ENCODE measurements around the gene CPNE8.

Gene CPNE8

GRCh38 chr12:38721611-38722252 lies 183.7 kb downstream of the CPNE8 start:
- no peak for DNase-seq (ENCODE audit: low read depth)

GRCh38 chr12:38720661-38721060 lies 184.7 kb downstream of the CPNE8 start:
- no peak for DNase-seq (ENCODE audit: low read depth)

- DNase-seq (ENCODE audit: low read depth) = no peak
Observed at GRCh38 chr12:38713294-38713693, 192.1 kb downstream of the CPNE8 start.

GRCh38 chr12:38711054-38711453 lies 194.3 kb downstream of the CPNE8 start:
- no peak for DNase-seq (ENCODE audit: low read depth)

GRCh38 chr12:38708466-38708865 lies 196.9 kb downstream of the CPNE8 start:
- no peak for DNase-seq (ENCODE audit: low read depth)

- no peak for DNase-seq (ENCODE audit: low read depth)
Observed at GRCh38 chr12:38707648-38708047, 197.7 kb downstream of the CPNE8 start.

GRCh38 chr12:38697289-38697688 lies 208.1 kb downstream of the CPNE8 start:
- DNase-seq (ENCODE audit: low read depth) = no peak

- DNase-seq (ENCODE audit: low read depth) = no peak
Observed at GRCh38 chr12:38695057-38695456, 210.3 kb downstream of the CPNE8 start.

GRCh38 chr12:38691164-38691563 lies 214.2 kb downstream of the CPNE8 start:
- no peak for DNase-seq (ENCODE audit: low read depth)

GRCh38 chr12:38690646-38691045 lies 214.7 kb downstream of the CPNE8 start:
- no peak for DNase-seq (ENCODE audit: low read depth)

- no peak for DNase-seq (ENCODE audit: low read depth)
Observed at GRCh38 chr12:38689704-38690103, 215.7 kb downstream of the CPNE8 start.

- DNase-seq (ENCODE audit: low read depth) = no peak
Observed at GRCh38 chr12:38689195-38689594, 216.2 kb downstream of the CPNE8 start.

- no peak for DNase-seq (ENCODE audit: low read depth)
Observed at GRCh38 chr12:38682521-38682920, 222.9 kb downstream of the CPNE8 start.

GRCh38 chr12:38669530-38669929 lies 235.9 kb downstream of the CPNE8 start:
- no peak for DNase-seq (ENCODE audit: low read depth)

GRCh38 chr12:38669081-38669480 lies 236.3 kb downstream of the CPNE8 start:
- DNase-seq (ENCODE audit: low read depth) = no peak

GRCh38 chr12:38666425-38666824 lies 239.0 kb downstream of the CPNE8 start:
- no peak for DNase-seq (ENCODE audit: low read depth)

GRCh38 chr12:38664661-38665269 lies 240.6 kb downstream of the CPNE8 start:
- no peak for DNase-seq (ENCODE audit: low read depth)

- DNase-seq (ENCODE audit: low read depth) = no peak
Observed at GRCh38 chr12:38662829-38663228, 242.6 kb downstream of the CPNE8 start.

GRCh38 chr12:38653650-38654049 lies 251.7 kb downstream of the CPNE8 start:
- no peak for DNase-seq (ENCODE audit: low read depth)

- DNase-seq (ENCODE audit: low read depth) = no peak
Observed at GRCh38 chr12:38648813-38649212, 256.6 kb downstream of the CPNE8 start.

GRCh38 chr12:38646146-38646545 lies 259.2 kb downstream of the CPNE8 start:
- no peak for DNase-seq (ENCODE audit: low read depth)

GRCh38 chr12:38639625-38640024 lies 265.8 kb downstream of the CPNE8 start:
- no peak for DNase-seq (ENCODE audit: low read depth)

GRCh38 chr12:38638401-38638800 lies 267.0 kb downstream of the CPNE8 start:
- DNase-seq (ENCODE audit: low read depth) = no peak

- no peak for DNase-seq (ENCODE audit: low read depth)
Observed at GRCh38 chr12:38633511-38633910, 271.9 kb downstream of the CPNE8 start.
